NCI-H1092 (cell line): ENCODE results near the gene NR1D2.
"Not testable (repeated sequence)": the region's sequence is repeated elsewhere in the genome, so short reads cannot be mapped to it uniquely, and the experiment has no call there.

Experiments
- DNase-seq: peaks from one replicate; lab custom pipeline; 2025; lab: John Stamatoyannopoulos, UW

Gene NR1D2

DNA sequence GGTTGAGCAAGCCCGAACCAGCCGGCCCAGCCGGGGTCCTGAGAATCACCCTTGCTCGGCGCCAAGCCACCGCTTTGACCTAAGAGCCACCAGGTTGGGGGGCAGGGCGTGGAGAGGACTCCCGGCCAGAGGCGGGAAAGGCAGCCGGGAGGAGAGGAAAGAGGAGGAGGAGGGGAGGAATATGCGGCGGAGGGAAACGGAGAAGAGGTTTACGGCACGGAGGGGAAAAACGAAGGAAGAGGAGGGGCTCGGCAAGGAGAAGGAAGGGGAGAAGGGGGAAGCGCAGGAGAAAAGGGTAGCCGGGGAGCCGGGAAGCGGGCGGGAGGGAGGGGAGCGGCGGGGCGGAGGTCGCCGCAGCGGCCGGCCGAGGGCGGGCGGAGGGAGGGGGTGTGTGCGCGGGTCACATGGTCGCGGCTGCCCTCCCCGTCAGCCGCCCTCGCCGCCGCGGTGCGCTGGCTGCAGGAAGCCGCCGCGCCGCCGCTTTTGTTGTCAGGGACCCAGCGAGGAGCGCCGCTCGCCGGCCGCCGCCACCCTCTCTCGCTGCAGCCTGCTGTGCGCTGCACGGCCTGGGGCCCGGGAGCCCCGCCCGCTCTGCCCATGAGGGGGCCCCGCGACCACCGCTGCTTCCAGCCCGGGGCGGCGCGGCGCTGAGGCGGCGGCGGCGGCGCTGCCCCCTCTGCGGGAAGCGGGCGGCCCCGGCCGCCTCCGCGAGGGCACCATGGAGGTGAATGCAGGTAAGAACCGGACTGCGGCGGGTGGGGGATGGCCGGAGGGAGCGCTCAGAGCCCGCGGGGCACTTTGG lies at the start of gene NR1D2:
NR1D2 (plus strand) TSS at position 426 of the 802 bp plus-strand sequence; CDS start at position 719, 293 bp downstream.
- peak; percentile 67 for DNase-seq

DNA sequence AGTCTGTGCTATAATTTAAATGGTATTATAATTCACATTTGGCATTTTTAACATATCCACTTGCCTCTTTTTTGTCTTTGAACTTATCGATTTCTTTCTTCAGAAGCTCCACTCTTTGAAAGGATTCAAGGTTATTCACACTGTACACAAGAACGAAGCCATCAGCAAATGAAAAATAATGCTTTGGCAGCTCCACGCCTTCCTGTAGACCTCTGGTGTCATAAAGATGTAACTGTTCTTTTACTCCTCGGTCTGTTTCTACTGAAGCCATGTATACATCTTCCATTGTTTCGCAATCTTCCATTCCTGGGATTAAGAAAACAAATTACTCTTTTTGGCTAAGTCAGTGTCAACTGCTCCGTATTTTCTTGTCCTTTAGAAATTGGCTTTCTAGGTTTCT lies 44.3 kb upstream of the NR1D2 start:
- no peak for DNase-seq

DNA sequence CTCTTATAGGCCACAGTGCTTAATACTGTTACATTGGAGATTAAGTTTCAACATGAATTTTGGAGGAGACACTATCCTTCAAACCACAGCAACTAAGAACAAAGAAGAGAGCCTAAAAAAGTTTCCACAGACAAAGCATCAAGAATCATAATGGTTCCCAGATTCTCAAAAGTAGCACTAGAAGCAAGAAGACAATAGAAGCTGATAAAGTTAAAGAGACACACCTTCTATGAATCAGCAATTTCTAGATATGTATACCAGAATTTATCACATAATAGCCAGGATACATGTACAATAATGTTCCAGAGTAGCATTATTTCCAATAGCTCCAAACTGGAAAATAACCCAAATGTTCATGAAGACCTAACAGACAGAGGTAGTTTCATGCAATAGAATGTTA lies 40.5 kb upstream of the NR1D2 start:
- no peak for DNase-seq

DNA sequence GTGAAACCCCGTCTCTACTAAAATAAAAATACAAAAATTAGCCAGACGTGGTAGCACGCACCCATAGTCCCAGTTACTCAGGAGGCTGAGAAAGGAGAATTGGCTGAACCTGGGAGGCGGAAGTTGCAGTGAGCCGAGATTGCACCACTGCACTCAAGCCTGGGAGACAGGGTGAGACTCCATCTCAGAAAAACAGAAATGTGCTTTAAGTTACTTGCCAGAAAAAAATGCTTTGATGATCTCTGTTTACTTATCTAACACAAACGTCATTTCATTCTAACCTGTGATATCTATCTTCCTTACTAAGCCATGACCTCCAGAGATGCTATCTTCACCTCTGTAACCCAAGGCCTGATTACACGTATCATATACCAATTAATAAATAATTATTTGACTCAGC lies 35.7 kb upstream of the NR1D2 start:
- no peak for DNase-seq

DNA sequence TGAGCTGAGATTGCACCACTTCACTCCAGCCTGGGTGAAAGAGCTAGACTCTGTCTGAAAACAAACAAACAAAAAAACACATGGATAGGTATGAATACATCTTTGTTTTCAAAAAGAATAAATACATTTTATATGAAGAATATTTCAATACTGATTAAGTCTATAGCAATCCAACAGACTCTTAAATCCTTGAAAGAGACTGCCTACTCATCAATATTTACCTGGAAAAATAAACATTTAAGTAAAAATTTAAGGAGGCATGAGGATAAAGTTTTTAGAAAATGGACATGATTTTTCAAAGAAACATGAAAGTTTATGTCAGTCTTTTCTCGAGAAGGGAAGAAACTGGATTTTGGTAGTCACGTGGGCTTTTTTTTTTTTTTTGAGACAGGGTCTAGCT lies 33.7 kb upstream of the NR1D2 start:
- DNase-seq: no peak

DNA sequence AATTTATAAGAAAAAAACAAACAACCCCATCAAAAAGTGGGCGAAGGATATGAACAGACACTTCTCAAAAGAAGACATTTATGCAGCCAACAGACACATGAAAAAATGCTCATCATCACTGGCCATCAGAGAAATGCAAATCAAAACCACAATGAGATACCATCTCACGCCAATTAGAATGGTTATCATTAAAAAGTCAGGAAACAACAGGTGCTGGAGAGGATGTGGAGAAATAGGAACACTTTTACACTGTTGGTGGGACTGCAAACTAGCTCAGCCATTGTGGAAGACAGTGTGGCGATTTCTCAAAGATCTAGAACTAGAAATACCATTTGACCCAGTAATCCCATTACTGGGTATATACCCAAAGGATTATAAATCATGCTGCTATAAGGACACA lies 32.8 kb upstream of the NR1D2 start:
- not testable (repeated sequence) for DNase-seq

DNA sequence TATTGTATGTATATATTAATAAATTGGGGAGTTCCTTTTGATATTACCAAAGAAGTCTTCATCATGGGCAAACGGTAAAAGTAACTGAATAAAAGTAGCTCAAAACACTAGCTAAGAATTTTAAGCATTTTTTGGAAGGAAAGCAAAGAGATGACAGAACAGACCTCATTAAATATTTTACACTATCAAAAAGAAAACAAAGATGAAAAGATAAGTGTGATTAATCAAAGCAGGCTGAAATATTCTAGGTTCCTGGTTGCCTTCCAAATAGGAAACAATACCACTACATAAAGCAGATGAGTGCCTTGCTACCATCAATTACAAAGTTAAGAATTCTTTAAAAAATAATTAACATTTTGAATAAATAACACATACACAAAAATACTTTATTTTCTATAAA lies 31.9 kb upstream of the NR1D2 start:
- DNase-seq: no peak

DNA sequence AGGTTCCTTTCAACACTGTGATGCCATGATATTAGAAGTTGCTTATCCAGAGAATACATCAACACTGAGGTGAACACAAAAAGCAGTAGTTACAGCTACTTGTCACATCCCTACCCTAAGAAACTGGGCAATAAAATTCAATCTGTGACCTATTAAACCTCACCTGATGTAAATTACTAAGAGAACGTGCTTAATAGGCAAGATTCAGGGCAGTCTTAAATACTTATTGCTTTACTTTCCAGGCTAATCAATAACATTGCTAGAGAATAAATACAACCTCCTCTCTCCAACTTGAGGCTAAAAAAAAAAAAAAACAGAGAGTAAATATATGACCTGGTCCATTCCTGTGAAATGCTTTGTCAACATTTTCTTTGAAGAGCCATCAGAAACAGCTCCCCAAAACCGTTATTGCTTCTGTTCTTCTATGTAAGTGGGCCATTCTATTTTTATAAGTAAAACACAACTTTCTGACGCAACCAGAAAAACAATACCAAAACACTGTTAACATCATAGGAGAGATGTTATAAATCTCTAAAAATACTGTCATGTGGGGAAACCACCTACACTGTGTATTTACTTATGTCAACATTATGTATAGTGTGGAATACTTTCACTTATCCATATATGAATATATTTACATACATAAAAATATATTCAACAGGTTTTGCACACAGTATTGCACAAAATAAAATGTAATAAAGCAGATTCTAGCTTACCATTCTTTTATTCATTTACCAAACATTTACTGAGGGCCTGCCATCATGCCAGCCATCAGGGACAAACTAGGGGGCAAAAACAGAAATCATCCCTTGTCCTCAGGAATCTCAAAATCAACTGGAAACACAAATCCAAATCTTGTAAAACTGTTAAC lies 31.0 kb upstream of the NR1D2 start:
- no peak for DNase-seq

DNA sequence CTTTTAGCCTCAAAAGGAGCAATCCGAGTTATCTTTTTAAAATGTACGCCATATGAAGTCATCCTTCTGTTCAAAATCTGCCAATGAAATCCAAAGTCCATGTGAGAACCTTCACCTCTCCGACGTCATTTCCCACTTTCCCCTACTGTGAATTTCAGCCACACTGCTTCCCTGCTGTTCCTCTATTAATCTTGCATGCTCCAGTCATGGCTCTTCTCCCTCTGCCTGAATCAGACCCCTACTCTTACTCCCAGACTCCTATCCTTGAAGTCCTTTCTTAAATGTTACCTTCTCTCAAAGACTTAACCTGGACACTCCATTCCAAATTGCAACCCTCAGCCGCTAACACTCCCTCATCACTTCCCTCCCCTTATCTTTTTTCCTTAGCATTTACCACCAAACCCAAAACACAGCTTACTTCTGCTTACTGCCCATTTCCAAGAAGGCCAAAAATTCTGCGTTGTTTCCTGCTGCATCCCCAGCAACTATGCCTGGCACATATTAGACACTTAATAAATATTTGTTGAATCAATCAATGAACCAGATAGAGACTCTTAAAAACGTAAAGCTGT lies 29.5 kb upstream of the NR1D2 start:
- DNase-seq: no peak

DNA sequence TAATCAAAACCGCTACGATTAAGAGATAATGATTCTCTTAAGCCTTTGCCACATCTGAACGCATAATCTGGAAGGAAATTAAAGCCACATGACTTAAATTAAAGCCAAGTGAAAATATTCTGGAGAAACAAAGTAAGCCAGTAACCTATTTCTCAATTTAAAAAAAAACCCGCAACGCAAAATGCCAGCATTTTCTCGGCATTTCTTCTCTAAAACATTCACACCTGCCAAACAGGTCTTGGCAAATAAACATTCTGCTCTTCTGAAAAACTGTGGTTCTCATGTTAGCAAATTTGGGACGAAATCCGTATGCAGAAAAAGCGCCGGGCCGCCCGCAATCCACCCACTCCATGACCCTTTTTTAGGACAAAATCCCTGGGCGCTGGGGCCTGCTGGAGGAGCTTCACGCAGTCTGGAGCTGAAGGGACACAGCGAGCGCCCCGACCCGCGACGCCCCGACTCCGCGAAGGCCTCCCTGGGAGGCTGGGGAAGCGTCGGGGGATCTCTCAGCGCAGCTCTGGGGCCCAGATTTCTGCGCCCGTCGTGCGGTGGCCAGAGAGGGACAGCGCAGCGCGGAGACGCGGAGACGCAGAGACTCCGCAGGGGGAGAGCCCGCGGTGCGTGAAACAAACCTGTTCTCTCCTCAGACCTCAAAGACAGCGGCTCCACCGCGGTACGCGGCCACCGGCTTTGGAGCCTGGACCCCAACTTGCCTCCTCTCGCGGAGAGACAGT lies 28.8 kb upstream of the NR1D2 start:
- DNase-seq: no peak

DNA sequence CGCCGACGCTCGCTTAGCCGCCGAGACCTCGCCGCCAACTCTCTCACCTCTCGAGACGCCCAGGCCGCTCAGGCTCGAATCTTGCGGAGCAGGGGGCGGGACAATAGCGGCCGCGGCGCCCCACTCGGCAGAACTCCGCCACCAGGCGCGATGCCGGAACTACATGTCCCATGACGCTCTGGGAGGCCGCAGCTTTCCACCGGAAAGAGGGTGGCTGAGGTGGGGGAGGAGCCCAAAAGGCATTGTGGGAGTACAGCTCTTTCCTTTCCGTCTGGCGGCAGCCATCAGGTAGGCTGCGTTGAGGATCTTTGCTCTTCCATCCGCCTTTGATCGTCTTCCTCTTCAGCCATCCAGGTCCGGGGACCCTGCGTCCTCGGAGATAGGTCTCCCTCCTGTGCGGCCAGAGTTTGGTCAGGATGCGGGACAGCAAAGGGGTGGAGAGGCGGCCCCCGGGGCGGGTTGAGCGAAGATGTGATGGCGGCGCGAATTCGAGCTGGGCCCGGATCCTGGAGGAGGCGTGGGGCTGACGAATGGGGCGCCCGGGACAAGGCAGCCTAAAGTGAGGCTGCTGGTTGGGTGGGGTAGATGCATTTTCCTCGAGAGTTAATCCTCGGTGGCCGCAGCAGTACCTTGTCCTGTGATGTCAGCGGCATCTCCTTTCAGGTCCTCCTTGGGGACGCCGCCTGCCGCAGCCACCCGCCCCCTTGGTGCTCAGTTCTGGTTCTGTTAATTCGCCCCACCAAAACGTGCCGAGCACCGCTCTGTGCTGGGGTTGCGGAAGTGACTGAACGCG lies 28.0 kb upstream of the NR1D2 start, which contains the start of the genes NKIRAS1 and RPL15:
NKIRAS1 (minus strand) TSS at position 105 of the 793 bp plus-strand sequence. CDS start 6,086 bp downstream, outside the sequence.
RPL15 (plus strand) TSS at position 247 of the 793 bp plus-strand sequence. CDS start 728 bp downstream, outside the sequence.
- peak; percentile 93 for DNase-seq

DNA sequence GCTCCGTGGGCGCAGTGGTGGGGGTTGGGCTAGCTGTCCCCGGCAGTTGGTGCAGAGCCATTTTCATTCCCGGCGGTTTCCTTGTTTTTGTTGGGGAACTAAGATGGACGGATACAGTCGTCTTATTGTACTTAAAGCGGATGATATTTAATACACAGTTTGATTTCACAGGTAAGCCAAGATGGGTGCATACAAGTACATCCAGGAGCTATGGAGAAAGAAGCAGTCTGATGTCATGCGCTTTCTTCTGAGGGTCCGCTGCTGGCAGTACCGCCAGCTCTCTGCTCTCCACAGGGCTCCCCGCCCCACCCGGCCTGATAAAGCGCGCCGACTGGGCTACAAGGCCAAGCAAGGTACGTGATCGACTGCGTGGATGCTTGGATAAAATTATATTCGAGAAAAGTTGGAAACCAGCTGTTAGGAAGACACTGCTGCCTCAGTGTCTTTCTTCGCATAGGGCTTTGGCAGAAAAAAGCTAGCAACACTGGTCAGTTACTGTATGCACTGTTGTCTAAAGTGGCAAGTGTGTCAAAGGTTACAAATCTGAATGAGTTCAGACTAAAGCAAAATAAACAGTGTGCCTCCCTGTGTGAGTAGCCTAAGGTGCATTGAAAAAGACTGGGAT lies 27.3 kb upstream of the NR1D2 start:
- DNase-seq: not testable (repeated sequence)

DNA sequence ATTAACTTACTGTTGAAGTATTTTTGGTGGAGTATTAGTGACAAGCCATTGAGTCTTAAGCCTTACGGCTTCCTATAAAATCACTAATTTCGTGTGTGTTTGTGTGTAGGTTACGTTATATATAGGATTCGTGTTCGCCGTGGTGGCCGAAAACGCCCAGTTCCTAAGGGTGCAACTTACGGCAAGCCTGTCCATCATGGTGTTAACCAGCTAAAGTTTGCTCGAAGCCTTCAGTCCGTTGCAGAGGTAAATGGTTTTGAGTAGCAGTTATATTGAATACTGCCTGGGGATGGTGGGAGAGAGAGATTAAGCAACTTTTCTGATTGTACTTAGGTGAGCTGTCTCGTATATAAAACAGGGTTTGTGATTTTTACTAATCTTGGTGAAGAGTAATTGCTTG lies 26.8 kb upstream of the NR1D2 start:
- DNase-seq: not testable (repeated sequence)

DNA sequence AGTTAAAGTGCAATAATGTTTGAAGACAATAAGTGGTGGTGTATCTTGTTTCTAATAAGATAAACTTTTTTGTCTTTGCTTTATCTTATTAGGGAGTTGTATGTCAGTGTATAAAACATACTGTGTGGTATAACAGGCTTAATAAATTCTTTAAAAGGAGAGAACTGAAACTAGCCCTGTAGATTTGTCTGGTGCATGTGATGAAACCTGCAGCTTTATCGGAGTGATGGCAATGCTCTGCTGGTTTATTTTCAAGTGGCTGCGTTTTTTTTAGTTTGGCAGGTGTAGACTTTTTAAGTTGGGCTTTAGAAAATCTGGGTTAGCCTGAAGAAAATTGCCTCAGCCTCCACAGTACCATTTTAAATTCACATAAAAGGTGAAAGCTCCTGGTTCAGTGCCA lies 25.5 kb upstream of the NR1D2 start:
- no peak for DNase-seq

DNA sequence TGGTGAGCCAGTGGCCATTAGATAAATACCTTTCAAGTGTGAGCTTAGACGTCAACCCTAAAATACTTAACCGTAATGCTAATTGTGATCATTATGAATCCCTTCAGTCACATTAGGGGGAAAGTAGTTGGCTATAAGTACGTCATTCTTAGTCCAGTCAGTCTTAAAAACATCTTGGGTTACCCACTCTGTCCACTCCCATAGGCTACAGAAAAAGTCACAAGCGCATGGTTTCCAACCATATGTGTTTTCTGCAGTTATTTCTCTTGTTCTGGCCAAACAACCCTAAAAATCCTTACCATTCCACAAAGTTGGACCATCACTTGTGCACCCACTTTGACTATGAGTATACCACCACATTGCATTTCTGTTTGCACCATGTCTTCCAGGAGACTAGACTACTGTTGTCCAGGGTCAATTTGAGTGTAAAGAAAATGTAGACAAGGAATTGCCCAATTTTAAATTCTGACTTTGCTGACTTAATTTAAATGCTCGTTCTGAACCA lies 24.9 kb upstream of the NR1D2 start:
- DNase-seq: no peak

DNA sequence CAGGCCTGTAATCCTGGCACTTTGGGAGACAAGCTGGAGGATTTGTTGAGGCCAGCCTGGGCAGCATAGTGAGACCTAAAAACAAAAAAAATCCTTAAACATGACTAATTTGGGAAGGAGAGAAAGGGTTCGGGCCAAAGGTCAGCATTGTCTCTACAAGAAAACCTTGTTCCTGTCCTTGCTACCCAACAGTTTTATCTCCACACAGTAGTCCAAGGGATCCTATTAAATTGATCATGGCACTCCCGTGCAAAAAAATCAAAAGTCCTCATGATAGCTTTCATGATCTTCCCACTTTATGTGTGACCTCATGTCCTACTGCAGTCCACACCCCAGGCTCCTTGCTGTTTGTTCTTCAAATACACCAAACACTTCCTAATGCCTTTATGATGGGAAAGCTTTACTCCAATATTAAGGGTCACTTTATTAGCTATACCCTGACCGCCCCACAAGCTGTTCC lies 24.0 kb upstream of the NR1D2 start:
- DNase-seq: no peak

DNA sequence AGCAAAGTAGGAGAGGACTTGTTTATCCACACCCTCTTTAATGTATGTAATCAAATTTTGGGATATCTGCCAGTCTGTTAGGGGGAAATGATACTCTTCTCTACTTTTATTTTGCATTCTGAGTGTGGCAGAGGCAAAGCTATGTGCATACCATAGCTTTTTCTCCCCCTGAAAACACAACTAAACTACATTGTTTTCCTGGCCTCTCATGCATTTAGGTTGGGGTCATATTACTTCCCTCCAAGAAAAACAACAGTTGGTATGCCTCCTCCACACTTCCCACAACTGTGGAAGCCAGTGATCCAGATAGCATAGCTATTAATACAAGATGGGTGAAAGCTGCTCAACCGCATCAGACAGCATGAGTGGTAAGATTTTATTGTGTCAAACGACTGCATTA lies 21.3 kb upstream of the NR1D2 start:
- no peak for DNase-seq

DNA sequence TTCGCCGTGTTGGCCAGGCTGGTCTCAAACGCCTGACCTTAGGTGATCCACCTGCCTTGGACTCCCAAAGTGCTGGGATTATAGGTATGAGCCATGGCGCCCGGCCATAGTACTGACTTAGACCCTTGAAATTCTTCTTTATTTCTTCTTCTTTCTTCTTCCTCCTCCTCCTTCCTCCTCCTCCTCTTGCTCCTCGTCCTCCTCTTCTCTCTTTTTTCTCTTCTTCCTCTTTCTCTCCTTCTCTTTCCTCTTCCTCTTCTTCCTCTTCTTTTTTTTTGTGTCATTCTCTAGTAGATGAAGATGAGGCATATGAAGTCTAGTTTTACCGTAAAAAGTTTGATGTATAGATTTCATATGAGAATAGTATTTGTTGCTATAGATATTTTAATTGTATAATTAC lies 18.8 kb upstream of the NR1D2 start:
- DNase-seq: no peak

DNA sequence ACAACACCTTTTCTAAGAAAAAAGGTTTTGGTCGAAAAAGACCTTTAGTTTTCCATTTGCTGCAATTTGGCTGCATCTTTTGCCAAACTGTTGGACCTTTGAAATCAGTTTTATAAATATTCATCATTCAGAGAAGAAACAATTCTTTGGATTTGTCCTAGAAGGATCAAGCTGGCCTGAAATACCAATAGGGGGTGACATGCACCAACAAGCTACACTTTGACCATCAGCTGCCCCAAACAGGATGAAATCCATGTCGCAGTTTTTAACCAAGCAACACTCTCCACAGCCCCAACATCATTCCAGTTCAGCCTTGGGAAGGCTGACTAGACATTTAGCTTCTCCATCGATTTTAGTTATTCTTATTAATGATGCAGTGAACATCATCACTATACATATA lies 18.4 kb upstream of the NR1D2 start:
- no peak for DNase-seq

DNA sequence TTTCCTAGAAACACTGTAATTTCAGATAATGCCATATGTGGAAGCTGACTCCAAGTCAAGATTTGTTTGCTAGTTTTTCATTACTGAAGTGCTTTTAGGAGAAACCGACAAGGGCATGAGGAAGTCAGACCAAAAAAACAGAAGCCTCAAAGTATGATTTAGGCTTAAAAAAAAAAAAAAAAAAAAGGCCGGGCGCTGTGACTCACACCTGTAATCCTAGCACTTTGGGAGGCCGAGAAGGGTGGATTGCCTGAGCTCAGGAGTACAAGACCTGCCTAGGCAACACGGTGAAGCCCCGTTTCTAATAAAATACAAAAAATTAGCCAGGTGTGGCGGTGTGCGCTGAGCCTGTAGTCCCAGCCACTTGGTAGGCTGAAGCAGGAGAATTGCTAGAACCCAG lies 16.6 kb upstream of the NR1D2 start:
- no peak for DNase-seq
